Stimulated activated CD8-positive, alpha-beta memory T cell treated with anti-CD3 and anti-CD28 coated beads, Interleukin-12 subunit alpha, Interleukin-12 subunit beta, amount 100 ng/mL, for 24 hours (primary cell): ENCODE results near the gene ZNRD2.

Experiments
- DNase-seq: peaks from one replicate; pipeline ENCODE4 v3.0.0-alpha.2; 2020; ENCODE audit errors: extremely low read depth

The ZNRD2 gene

GRCh38 chr11:65588199-65589054 lies 18.1 kb downstream of the ZNRD2 start:
- DNase-seq = peak; percentile 50

GRCh38 chr11:65589444-65590239 lies 19.4 kb downstream of the ZNRD2 start:
- DNase-seq = no peak

GRCh38 chr11:65590240-65590738 lies 20.0 kb downstream of the ZNRD2 start:
- no peak for DNase-seq

GRCh38 chr11:65591939-65592857 lies 21.9 kb downstream of the ZNRD2 start:
- DNase-seq = no peak

GRCh38 chr11:65592858-65593517 lies 22.7 kb downstream of the ZNRD2 start:
- DNase-seq = no peak

- no peak for DNase-seq
These were observed 23.5 kb downstream of the ZNRD2 start for GRCh38 chr11:65593518-65594414.

GRCh38 chr11:65595131-65595530 lies 24.9 kb downstream of the ZNRD2 start:
- DNase-seq = no peak

- no peak for DNase-seq
These were observed 25.4 kb downstream of the ZNRD2 start, which contains the start of gene KCNK7 for GRCh38 chr11:65595543-65596281. TSS of gene KCNK7 (minus strand) at chr11:65595800. CDS start at chr11:65595772, 28 bp downstream.

GRCh38 chr11:65596520-65596919 lies 26.2 kb downstream of the ZNRD2 start:
- no peak for DNase-seq

- no peak for DNase-seq
These were observed 28.0 kb downstream of the ZNRD2 start for GRCh38 chr11:65598258-65598699.

GRCh38 chr11:65599216-65599954 lies 29.1 kb downstream of the ZNRD2 start:
- no peak for DNase-seq

- no peak for DNase-seq
These were observed 29.6 kb downstream of the ZNRD2 start for GRCh38 chr11:65599955-65600246.

GRCh38 chr11:65604258-65604657 lies 34.0 kb downstream of the ZNRD2 start:
- DNase-seq = no peak

- no peak for DNase-seq
These were observed 36.8 kb downstream of the ZNRD2 start for GRCh38 chr11:65606876-65607613.

GRCh38 chr11:65607614-65608426 lies 37.5 kb downstream of the ZNRD2 start:
- no peak for DNase-seq

- no peak for DNase-seq
These were observed 39.0 kb downstream of the ZNRD2 start for GRCh38 chr11:65609229-65609628.

- no peak for DNase-seq
These were observed 39.4 kb downstream of the ZNRD2 start for GRCh38 chr11:65609665-65610064.
